Activated CD8-positive, alpha-beta memory T cell treated with anti-CD3 and anti-CD28 coated beads for 48 hours (primary cell): Measurements from ENCODE around the gene INPP5F.
"Not testable (repeated sequence)": the region's sequence is repeated elsewhere in the genome, so short reads cannot be mapped to it uniquely, and the experiment has no call there.

Experiments used
- DNase-seq, 3 experiments: peaks; one replicate each; pipeline ENCODE4 v3.0.0-alpha.2; 2020; ENCODE audit warnings: low read depth in 2 of 3, low spot score in 2 of 3

The INPP5F gene

DNA sequence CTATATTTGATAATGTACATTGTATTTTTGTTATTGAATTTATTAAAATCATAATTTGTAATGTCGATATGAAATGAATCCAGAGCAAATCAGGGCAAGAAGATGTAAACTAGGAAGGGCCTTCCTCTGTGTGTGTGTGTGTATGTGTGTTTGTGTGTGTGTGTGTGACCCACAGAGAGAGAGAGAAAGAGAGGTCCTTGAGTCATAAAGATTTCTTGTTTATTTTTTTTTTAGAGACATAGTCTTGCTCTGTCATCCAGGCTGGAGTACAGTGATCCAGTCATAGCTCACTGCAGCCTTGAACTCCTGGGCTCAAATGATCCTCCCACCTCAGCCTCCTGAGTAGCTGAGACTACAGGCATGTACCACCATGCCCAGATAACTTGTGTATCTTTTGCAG lies 50.7 kb downstream of the INPP5F start:
- DNase-seq = no peak

DNA sequence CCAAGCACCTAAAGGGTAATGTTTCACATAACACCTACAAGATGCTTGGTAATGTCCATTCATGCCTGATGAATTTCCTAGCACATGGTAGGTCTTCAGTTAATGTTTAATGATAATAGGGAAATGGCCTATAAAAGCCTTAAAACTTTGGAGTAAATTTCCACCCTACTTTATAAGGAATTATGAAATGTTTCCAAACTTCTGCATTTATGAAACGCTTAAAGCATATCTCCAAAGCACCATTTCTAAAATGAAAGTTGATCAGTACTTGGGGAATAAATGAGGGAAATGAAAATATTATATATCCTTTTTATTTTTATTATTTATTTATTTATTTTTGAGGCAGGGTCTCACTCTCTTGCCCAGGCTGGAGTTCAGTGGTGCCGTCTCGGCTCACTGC lies 51.8 kb downstream of the INPP5F start:
- no peak for DNase-seq

DNA sequence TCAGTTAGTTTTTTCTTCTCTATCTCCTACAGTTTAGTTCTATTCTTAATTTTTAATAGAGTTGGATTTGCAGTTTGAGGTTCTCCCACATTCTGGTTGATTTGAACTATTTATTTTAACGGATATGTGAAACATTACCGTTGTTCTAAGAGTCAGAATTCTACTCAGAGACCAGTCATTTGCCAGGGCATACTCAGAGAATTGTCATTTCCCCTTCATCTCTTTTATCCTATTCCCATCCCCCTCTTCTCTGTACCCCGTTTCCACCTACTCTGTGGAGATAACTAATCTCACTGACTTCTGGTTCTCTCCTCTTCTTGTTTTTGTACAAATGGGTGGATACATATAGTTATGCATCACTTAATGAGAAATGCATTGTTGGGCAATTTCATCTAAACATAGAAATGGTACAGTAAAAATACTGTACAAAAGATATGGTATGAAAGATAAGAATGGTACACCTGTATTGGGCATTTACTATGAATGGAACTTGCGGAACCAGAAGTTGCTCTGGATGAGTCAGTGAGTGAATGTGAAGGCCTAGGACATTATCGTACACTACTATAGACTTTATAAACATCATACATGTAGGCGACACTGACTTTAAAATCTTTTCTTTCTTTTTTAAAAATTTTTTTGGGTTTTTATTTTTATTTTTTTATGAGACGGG lies 53.1 kb downstream of the INPP5F start:
- DNase-seq = no peak

DNA sequence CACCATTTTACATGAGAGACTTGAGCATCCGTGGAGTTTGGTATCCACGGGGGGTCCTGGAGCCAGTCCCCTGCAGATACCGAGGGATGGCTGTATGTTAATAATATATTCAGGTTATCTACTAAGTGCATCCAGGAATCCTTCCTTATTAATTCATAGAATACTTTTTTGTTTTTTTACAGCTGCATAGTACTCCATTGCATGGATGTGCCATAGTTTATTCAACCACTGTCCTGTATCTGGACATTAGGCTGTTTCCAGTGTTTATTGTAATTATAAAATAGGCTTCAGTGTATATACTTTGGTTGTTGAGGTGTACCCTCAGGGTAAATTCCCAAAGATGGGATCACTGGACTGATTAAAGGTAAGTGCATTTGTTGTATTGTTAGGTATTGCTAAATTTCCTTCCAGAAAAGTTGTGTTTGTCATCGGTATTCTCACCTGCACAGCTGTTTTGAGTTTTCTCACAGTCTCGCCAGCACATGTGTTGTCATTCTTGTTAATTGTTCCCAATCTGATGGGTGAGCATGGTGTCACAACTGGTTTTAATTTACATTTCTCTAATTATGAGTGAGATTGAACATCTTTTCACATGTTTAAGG lies 55.1 kb downstream of the INPP5F start:
- no peak for DNase-seq

DNA sequence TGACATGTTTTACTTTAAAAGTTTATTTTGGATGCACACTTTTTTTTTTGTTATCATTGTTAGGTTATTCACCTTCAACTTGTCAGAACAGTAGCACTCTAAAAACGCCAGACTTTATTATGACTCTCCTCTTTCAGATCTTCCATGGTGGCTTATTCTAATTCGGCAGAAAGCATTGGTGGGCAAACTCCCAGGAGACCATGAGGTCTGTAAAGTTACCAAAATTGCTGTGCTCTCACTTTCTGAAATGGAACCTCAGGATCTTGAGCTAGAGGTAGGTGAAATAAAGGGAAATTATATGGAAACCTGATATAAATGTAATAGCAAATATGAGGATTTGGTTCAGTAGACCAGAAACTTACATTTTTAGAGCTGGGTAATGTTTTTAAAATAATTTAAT lies 55.6 kb downstream of the INPP5F start:
- no peak for DNase-seq

DNA sequence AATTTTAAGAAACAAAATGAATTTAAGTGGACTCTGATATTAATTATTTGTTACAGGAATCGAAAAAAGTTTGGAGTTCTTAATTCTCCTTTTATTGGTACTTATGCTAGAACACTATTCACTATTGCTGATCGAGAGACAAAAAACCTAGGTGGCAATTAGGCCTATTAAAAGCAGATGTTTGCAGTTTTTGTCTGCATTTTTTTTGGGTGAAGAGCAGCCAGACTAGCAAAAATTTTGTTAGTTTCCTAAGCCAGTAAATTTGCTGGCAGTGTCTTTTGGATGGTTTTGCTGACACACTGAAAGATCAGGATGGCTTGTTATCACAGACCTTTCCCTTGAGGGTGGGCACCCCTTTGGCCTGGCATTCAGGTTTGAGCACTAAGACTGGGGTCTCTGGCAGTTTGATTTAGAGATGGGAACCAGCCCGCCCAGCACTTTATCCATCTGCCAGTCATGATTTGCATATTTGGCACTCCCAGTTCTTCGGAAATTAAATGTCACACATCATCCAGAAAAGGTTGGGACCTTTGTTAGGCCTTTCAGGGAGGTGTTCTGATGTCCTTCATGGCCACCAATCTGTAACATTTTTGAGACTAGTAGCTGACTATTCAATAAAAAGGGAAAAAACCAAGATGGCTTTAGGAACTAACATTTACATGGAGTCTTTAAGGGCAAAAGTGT lies 57.3 kb downstream of the INPP5F start:
- no peak for DNase-seq

DNA sequence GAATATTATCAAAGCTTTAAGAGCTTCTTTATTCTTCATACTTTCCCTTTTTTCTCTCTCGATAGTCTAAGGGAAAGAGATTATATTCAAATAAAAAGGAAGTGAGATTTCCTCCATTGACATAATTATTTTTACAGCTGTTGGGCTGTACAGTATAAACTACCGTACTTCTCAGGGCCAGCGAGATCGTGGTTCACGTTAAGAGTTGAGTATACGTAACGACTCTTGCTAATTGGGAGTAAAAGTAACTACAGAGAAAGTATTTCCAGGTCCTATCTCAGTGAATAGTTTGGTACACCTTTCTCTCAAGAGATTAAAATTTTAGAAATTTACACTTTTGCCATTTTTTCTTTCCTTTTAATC lies 57.8 kb downstream of the INPP5F start:
- no peak for DNase-seq

DNA sequence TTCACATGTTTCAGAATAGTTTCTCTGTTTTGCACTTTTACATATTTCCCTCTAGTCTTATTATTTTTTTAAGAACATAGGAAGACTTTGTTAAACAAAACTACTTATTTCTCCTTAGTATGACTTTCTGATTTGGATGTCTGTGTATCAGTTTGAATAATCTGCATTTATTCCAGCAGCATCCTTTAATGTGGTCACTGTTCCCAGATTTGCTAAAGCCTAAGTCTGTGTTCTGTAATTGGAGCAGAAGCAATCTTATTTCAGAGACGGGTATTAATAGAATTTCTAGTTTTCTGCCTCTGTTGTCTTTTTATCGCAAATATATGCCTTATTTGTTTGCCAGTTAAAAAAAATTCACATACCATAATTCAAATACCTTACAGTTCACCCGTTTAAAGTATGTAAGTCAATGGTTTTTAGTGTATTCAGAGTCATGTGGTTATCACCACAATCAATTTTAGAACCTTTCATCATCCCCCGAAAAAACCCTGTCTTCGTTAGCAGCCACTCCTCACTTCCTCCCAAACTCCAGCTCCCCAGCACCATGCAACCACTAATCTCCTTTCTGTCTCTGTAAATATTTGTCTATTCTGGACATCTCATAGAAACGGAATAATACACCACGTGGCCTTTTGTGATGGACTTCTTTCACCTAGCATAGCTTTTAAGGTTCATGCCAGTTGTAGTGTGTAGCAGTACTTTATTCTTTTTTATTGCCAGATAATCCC lies 58.7 kb downstream of the INPP5F start:
- no peak for DNase-seq

DNA sequence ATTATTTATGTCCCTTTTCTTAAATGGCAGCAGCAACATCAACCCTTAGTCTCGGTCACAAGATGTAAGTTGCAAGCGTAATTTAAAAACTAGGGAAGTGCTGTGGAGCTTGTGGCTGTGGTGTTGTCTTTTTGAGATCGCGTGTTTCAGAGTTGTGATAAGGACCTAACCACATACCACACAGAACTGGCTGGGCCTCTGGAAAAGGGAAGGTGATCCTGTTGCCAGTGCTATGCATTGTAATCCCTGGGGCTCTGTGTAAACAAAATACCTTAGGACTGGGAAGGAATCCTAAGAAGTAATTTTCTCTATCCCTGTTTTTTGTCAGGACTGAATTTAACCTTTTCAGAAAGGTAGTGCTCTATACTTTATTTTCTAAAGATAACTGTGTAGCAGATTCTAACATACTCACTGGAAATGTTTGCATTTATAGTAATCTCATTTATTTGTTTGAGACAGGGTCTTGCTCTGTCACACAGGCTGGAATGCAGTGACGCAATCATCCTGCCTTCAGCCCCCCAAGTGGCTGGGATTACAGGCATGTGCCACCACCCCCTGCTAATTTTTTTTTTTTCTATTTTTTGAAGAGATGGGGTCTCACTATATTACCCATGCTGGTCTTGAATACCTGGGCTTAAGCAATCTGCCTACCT lies 60.4 kb downstream of the INPP5F start:
- DNase-seq = no peak

DNA sequence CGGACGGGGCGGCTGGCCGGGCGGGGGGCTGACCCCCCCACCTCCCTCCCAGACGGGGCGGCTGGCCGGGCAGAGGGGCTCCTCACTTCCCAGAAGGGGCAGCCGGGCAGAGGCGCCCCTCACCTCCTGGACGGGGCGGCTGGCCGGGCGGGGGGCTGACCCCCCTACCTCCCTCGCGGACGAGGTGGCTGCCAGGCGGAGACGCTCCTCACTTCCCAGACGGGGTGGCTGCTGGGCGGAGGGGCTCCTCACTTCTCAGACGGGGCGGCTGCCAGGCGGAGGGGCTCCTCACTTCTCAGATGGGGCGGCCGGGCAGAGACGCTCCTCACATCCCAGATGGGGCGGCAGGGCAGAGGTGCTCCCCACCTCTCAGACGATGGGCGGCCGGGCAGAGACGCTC lies 69.3 kb downstream of the INPP5F start:
- DNase-seq = not testable (repeated sequence)

DNA sequence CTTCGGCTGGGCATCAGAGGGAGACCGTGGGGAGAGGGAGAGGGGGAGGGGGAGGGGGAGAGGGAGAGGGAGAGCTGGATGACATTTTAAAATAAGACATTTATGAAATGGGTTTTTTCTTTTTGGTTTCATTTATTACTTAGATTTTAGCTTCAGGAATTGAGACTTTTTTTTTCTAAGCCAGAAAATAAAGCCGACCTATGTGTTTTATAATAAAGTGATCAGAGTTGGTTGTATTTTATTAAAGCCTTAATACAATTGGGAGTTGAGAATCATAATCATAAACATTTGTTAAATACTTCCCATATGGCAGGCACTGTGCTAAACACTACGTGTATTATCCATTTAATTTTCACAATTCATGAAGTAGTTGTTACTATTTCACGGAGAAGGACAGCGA lies 70.2 kb downstream of the INPP5F start:
- no peak for DNase-seq

DNA sequence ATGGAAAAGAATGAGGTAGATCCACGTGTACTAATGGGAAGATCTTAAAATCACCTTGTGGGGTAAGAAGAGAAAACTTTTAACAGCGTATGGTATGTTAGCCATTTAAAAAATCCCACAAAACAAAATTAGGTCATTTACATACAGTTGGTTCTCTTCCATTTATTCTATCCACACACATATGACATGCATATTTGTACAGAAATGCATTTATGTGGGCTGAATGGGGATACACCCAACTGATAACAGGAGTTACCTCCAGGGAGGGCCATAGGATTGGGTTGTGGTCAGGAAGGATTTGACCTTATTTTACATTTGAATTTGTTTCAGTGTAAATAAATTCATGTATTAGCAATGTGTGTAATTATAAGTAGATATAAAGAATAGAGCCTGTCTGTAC lies 75.3 kb downstream of the INPP5F start:
- no peak for DNase-seq

DNA sequence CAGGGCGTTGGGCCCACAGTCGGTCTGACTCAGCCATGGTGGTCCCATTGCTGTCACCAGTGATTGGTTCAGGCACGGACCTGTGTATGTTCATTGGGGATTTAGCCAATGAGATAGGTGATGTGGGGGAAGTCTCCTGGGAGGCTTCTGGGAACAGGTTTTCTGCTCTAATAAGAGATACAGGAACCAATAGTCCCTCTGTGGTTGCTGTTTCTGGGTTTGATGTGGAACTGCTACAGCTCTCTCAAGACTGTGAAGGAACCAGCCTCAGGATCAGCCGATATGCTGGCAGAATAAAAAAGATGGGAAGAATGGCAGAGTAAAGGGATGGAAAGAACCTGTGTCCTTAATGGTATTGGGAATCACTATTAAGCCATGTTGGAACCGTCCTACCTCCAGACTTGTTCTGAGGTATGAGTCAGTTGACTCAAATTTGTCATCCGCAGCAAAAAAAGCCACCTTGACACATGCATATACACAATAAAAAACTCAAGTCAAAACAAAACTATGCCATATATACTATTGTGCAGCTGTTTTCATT lies 76.2 kb downstream of the INPP5F start:
- DNase-seq = no peak

DNA sequence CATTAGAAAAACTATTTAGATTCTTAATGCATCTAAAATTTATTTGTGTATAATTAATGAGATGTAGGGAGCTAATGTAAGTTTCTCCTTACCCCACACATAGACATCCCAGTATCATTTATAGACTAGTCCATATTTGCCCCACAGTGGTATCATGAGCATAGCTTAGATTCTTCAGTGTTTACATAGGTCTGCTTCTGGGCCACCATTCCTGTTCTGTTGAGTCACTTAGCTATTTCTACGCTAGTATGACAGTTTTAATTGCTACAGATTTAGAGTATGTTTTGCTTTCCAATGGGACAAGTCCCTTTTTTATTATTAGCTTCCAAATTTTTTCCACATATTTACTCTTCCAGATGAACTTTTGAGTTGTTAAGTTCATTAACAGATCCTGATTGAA lies 77.4 kb downstream of the INPP5F start:
- no peak for DNase-seq

DNA sequence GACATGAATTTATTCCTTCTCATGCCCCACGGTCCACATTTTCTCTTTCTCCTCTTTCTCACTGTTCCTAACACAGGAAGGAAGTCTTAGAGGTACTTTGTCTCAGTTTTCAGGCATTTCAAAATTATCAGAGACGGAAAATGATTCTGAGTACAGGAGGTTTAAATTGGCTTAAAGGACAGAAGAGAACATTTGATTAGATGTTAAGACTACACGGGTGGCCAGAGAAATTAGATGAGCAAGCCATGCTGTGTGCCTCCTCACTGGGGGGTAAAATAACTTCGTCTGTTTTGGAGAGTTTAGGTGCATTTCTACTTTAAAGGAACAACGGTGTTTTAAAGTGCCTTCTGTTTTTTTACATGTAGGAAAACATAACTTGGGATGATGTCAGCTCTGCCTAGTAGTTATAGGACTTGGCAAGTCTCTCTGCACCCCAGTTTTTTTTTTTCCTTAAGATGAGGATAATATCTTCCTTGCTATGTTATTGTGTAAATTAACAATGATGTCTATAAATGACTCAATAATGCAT lies 79.9 kb downstream of the INPP5F start:
- no peak for DNase-seq

DNA sequence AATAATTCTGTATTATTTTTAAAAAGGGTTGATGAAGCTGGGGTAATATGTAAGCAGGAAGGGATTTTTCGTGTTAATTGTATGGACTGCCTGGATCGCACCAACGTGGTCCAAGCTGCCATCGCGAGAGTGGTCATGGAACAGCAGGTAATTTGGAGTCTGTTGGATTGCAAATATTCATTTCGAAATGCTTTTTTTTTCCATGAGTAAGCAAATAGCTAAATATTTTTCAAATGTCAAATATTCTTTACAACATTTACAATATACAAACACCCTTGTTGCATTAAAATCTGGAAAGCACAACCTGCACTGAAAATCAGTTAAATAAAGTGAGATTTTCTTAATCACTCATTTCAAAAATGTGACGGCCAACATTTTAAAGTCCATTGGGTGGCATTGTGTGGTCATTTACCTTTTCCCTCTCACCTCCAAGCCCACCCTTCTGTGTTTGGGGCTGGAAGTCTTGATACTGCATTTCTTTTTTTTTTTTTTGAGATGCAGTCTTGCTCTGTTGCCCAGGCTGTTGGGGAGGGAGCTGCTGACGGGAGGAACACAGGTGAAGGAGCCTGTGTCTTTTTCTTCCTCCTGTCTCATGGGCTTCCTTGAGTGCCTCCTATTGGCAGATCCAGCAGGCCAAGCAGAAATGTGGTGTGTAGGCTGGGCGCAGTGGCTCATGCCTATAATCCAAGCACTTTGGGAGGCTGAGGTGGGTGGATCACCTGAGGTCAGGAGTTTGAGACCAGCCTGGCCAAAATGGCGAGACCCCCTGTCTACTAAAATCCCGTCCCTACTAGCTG lies 80.7 kb downstream of the INPP5F start:
- no peak for DNase-seq

DNA sequence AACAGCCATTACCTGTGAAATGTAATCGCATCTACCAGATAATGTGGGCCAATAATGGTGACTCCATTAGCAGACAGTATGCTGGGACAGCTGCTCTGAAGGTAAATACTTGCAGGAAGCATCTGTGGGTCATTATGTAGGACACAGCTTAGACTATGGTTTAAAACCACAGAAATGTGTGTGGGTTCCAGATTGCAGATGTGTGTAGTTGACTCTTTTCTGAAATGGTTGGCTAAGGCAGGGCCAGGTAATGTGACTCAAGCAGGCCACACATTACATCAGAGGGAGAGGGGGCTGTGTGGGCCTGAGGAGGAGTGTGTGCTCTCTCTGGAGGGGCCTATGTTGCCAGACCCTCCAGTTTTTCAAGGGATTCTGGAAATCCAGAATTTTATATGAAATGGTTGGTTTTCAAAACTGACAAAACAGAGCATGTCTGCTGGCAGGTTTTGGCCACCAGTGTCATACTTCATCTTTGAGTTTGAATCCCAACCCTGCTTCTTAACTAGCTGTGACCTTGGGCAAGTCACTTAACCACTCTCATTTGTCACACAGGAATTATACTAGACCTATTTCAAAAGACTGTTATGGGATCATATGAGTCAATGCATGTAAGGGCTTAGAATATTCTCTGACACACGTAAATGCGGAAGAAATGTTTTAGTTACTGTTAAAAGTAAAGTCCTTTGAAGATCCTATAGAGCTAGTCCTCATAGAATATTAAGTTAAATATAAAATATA lies 82.3 kb downstream of the INPP5F start:
- DNase-seq = no peak

DNA sequence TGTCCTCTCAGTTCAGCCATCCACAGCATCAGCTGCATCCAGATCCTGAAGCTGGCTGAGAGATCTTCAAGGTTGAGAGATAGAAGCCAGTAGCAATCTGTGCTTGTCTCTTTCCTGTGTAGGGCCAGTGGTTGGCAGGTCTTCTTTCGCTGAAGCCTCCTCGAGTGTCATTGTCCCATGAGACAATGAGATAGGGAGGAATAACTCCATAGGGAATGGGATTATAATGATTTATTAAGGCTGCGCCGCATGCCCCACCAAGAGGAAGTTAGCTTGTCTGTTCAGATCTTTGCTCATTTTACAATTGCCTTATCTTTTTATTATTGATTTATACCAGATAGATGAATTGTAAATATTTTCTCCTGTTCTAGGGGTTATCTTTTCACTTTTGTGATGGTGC lies 85.3 kb downstream of the INPP5F start:
- no peak for DNase-seq

DNA sequence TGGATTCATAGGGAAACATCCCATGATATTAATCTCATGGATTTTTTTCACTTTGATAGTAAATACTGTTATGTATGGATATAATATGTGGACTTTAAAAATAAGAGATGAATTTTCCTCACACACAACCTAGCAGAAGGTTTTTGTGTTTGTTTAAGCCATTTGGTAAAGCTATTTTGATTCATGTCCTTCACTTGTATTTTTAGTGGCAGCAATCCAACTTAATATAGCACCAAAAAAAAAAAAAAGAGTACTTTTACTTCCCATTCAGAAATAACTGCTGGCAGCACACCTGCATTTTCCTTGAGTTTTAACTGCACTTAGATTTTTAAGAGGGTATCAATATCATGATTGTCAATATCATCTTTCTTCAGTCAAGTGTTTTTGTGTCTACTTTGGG lies 86.8 kb downstream of the INPP5F start:
- no peak for DNase-seq

DNA sequence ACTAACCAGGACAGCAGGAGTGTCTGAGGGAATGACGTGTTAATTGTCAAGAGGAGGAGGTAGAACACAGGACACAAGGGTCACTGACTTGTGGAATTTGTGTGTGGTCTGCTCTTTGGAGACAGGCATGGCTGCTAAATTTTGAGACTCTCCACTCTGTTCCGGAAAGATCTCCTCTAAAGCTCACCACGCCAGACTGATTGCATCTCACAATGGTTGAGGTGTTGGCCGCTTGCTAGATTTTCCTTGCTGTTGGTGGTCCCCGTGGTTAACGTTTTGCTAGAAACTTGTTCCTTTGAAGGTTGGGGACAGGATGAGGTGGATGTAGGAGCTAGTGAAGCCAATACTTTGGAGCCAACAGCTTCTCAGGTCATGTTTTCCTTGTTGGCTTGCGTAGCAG lies 89.8 kb downstream of the INPP5F start:
- no peak for DNase-seq
